Ishikawa (cell line): ENCODE data around the gene SERPINE2.

Experiments
- CEBPB ChIP-seq: IDR thresholded peaks from 2 replicates; pipeline ENCODE4 v1.6.1; 2012
- CREB1 ChIP-seq: IDR thresholded peaks from 2 replicates; pipeline ENCODE4 v1.6.1; 2012; ENCODE audit warnings: low read depth
- EP300 ChIP-seq: IDR thresholded peaks from 2 replicates; pipeline ENCODE4 v1.6.1; 2012; ENCODE audit warnings: borderline replicate concordance
- FOXM1 ChIP-seq: IDR thresholded peaks from 2 replicates; pipeline ENCODE4 v1.6.1; 2012; ENCODE audit warnings: low read depth, borderline replicate concordance
- RAD21 ChIP-seq: IDR thresholded peaks from 2 replicates; pipeline ENCODE4 v1.6.1; 2012; ENCODE audit warnings: low read depth
- TAF1 ChIP-seq: IDR thresholded peaks from 2 replicates; pipeline ENCODE4 v1.6.1; 2012; ENCODE audit warnings: low read depth, mild to moderate bottlenecking
- TCF12 ChIP-seq: IDR thresholded peaks from 2 replicates; pipeline ENCODE4 v1.6.1; 2012; ENCODE audit warnings: low read depth
- YY1 ChIP-seq: IDR thresholded peaks from 2 replicates; pipeline ENCODE4 v1.6.1; 2012; ENCODE audit warnings: low read depth
- TF ChIP-seq, protein P1 (sequence below): IDR thresholded peaks from 2 replicates; pipeline ENCODE4 v1.6.1; 2012; ENCODE audit warnings: low read depth, mild to moderate bottlenecking
- TF ChIP-seq, protein P2 (sequence below): IDR thresholded peaks from 2 replicates; pipeline ENCODE4 v1.6.1; 2012
- TF ChIP-seq, protein P3 (sequence below): IDR thresholded peaks from 2 replicates; pipeline ENCODE4 v1.6.1; 2012

DNA sequence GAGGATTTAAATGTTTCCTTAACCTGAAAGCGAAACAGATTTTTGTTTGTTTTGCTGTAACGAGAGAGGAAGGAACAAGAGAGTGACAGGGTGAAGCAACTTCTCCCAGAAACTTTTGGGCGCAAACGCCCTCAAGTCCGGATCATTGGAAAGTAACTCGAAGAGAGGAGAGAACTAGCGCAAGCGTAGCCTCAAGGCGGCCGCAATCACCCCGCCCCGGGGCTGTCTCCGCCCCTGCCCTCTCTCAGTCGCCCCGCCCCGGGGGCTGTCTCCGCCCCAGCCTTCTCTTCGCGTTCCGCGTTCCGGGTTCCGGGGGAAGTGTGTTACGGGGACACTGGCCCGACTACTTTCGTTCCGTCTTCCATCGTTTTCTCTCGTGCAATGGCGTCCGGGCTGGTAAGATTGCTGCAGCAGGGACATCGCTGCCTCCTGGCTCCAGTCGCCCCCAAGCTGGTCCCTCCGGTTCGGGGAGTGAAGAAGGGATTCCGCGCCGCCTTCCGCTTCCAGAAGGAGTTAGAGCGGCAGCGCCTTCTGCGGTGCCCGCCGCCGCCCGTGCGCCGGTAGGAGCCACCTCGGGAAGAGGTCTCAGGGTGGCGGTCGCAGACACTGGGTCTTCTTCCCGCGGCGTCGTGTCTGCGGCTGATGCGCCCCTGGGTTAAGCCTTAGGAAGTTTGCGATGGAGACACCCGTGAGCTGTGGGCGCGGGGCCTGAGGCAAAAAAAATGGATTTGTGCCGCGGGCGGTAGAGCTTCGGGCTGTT lies 81.8 kb downstream of the SERPINE2 start, which contains the start of gene MRPL44:
- peak; percentile 86 for TF ChIP-seq TCF12
- TF ChIP-seq, protein P1, sequence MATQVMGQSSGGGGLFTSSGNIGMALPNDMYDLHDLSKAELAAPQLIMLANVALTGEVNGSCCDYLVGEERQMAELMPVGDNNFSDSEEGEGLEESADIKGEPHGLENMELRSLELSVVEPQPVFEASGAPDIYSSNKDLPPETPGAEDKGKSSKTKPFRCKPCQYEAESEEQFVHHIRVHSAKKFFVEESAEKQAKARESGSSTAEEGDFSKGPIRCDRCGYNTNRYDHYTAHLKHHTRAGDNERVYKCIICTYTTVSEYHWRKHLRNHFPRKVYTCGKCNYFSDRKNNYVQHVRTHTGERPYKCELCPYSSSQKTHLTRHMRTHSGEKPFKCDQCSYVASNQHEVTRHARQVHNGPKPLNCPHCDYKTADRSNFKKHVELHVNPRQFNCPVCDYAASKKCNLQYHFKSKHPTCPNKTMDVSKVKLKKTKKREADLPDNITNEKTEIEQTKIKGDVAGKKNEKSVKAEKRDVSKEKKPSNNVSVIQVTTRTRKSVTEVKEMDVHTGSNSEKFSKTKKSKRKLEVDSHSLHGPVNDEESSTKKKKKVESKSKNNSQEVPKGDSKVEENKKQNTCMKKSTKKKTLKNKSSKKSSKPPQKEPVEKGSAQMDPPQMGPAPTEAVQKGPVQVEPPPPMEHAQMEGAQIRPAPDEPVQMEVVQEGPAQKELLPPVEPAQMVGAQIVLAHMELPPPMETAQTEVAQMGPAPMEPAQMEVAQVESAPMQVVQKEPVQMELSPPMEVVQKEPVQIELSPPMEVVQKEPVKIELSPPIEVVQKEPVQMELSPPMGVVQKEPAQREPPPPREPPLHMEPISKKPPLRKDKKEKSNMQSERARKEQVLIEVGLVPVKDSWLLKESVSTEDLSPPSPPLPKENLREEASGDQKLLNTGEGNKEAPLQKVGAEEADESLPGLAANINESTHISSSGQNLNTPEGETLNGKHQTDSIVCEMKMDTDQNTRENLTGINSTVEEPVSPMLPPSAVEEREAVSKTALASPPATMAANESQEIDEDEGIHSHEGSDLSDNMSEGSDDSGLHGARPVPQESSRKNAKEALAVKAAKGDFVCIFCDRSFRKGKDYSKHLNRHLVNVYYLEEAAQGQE, result peak; percentile 23; the same call in 1 of the 2 replicates
- TF ChIP-seq RAD21, result peak; percentile 12; the same call in 1 of the 2 replicates
- TF ChIP-seq, protein P2, sequence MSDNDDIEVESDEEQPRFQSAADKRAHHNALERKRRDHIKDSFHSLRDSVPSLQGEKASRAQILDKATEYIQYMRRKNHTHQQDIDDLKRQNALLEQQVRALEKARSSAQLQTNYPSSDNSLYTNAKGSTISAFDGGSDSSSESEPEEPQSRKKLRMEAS, result peak; percentile 91
- TF ChIP-seq EP300, result peak; percentile 54; the same call in 1 of the 2 replicates
- TF ChIP-seq TAF1, result peak; percentile 95
- TF ChIP-seq CREB1, result peak; percentile 27; the same call in 1 of the 2 replicates
- TF ChIP-seq, protein P3, sequence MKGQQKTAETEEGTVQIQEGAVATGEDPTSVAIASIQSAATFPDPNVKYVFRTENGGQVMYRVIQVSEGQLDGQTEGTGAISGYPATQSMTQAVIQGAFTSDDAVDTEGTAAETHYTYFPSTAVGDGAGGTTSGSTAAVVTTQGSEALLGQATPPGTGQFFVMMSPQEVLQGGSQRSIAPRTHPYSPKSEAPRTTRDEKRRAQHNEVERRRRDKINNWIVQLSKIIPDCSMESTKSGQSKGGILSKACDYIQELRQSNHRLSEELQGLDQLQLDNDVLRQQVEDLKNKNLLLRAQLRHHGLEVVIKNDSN, result peak; percentile 76
- TF ChIP-seq FOXM1, result peak; percentile 21; the same call in 1 of the 2 replicates
- peak; percentile 18; the same call in 1 of the 2 replicates for TF ChIP-seq CEBPB
- TF ChIP-seq YY1, result peak; percentile 98
